Thyroid gland (tissue), 4 donors: ENCODE results near the gene PRAC1. TPM values are rescaled to one million over a fixed set of nuclear protein-coding genes. Genes with fewer than 3 reads are reported as not detected.

Source experiments
- DNase-seq, 2 donors: peaks; one replicate each; pipeline ENCODE4 v3.0.0-alpha.2; 2019
- H3K27ac ChIP-seq, 3 donors: fragments of 200-600 bp; sonication (generic); 1 replicate in 2 of 3; 2 replicates in 1 of 3; pipeline ENCODE4 v1.5.1; 2016 to 2019; ENCODE audit warnings: mild to moderate bottlenecking in 1 of 3, moderate library complexity in 1 of 3
- H3K27me3 ChIP-seq: fragments of 200-600 bp; sonication (generic); one replicate; pipeline ENCODE4 v1.5.1; 2019
- H3K36me3 ChIP-seq, 2 donors: fragments of 200-600 bp; sonication (generic); one replicate each; pipeline ENCODE4 v1.5.1; 2016 to 2019
- H3K4me1 ChIP-seq, 2 donors: fragments of 200-600 bp; sonication (generic); one replicate each; pipeline ENCODE4 v1.5.1; 2017 to 2019
- H3K4me3 ChIP-seq, 3 donors: fragments of 200-600 bp; sonication (generic); replicated peaks in 1 of 3; 1 replicate in 2 of 3; 2 replicates in 1 of 3; pipeline ENCODE4 v1.5.1; 2016; ENCODE audit warnings: mild to moderate bottlenecking in 1 of 3
- H3K9me3 ChIP-seq: fragments of 200-600 bp; sonication (generic); one replicate; pipeline ENCODE4 v1.5.1; 2017
- POLR2A ChIP-seq, 2 donors: fragments of 450-650 bp; IDR thresholded peaks; one replicate each; pipeline ENCODE4 v1.6.1; 2017; ENCODE audit warnings: antibody characterized with exemption in 2 of 2, mild to moderate bottlenecking in 2 of 2, moderate library complexity in 1 of 2
- WGBS, 2 donors: methylation state at CpG; one replicate each; pipeline ENCODE4 v1.1.5; 2017; 5-methylcytosine and 5-hydroxymethylcytosine counted together
- intact Hi-C: fragments of 100-400 bp; cut with DNase I; formaldehyde crosslinking; loops from one replicate; pipeline ENCODE4 v1.15.1; 2023
- total RNA-seq, 4 donors: library from RNA; depleted of rRNA; stranded (reverse); fragments of >200 nt; gene quantifications; one replicate each; pipeline ENCODE4 v1.2.3, GENCODE V29; 2016
- TF ChIP-seq, protein P1 (sequence below), 6 experiments: fragments of 200-600 bp in 3 of 6; fragments of 450-650 bp in 3 of 6; sonication (generic) in 3 of 6; IDR thresholded peaks; one replicate each; pipeline ENCODE4 v1.5.1; 2016 to 2019; ENCODE audit warnings: antibody characterized with exemption in 6 of 6, mild to moderate bottlenecking in 2 of 6, inconsistent platforms in 1 of 6, moderate library complexity in 1 of 6

PRAC1 gene
- total RNA-seq, 4 donors from 2014 or later: not detected

DNA sequence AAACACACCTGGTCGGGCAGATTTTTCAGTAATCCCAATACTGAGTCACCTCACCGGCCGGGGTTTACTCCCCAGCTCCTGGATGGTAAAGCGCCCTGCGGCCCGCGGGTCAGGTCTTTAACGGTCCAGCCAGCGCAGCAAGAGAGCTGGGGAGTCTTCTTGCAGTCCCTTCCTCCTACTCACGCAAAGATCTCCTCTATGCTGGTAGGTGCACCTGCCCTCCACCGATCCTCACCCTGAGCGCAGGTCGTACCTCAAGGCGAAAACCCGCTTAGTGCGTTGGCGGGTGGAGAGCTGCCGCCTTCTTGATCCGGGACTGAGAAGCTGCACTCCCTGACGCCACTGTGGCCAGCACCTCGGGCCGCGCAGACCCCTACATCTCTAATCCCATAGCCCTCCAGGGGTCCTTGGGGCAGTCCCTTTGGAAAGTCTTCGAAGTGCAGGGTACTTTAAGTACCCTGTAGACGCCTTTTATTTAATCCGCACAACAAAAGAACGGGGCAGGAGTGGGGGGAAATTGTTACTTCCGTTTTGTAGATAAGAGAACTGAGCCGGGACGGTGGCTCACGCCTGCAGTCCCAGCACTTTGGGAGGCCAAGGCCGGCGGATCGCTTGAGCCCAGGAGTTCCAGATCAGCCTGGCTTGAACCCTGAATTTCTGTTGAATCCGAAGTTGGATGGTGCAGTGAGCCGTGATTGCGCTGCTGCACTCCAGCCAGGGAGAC lies 16.6 kb upstream of the PRAC1 start:
- intact Hi-C loops: loop anchor here (10.0 kb wide), 1 partner anchor 256 kb away; the partner anchor contains the start of gene IGF2BP1
- H3K9me3 ChIP-seq: no peaks in the 10 kb centered on the region
- TF ChIP-seq, protein P1, sequence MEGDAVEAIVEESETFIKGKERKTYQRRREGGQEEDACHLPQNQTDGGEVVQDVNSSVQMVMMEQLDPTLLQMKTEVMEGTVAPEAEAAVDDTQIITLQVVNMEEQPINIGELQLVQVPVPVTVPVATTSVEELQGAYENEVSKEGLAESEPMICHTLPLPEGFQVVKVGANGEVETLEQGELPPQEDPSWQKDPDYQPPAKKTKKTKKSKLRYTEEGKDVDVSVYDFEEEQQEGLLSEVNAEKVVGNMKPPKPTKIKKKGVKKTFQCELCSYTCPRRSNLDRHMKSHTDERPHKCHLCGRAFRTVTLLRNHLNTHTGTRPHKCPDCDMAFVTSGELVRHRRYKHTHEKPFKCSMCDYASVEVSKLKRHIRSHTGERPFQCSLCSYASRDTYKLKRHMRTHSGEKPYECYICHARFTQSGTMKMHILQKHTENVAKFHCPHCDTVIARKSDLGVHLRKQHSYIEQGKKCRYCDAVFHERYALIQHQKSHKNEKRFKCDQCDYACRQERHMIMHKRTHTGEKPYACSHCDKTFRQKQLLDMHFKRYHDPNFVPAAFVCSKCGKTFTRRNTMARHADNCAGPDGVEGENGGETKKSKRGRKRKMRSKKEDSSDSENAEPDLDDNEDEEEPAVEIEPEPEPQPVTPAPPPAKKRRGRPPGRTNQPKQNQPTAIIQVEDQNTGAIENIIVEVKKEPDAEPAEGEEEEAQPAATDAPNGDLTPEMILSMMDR (IDR thresholded peaks at IDR 0.05): no peak
- TF ChIP-seq POLR2A (IDR thresholded peaks at IDR 0.05): no peak
- H3K4me3 ChIP-seq: no peak overlapping the region
- no peak overlapping the region for H3K27ac ChIP-seq
- no peak for DNase-seq
- H3K36me3 ChIP-seq: no peaks in the 10 kb centered on the region
- peaks cover 73% of the 10 kb centered on the region for H3K27me3 ChIP-seq
- 4 to 6% methylated on average over 37 of the region's 37 CpGs for WGBS, 2 donors
- no peaks in the 10 kb centered on the region for H3K4me1 ChIP-seq

DNA sequence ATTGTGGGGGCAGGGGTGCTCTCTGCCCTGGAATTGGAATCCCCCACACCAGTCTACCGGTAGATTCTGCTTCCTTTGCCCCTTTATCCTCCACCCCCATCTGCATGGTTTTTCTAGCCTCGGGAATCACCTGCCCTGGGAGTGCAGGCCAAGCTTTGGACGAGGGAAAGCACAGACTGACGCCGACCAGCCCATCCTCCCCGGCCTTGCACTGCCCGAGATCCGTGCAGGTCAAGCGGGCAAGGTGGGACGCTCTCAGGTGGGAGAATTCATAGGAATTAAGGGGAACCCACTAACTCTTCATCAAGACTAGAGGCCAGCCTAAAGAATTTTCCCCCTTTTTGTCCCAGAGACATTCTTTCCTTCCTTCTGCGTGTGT lies 16.1 kb upstream of the PRAC1 start:
- H3K4me1 ChIP-seq: peaks cover 0 to under 1% of the 10 kb centered on the region in 2 donors
- DNase-seq: no peak
- WGBS, 2 donors: 4 to 8% methylated on average over 11 of the region's 11 CpGs
- no peaks in the 10 kb centered on the region for H3K9me3 ChIP-seq
- no peak overlapping the region for H3K4me3 ChIP-seq
- H3K36me3 ChIP-seq: no peaks in the 10 kb centered on the region
- peaks cover 73% of the 10 kb centered on the region for H3K27me3 ChIP-seq
- TF ChIP-seq, protein P1 (IDR thresholded peaks at IDR 0.05): no peak
- no peak for TF ChIP-seq POLR2A (IDR thresholded peaks at IDR 0.05)
- H3K27ac ChIP-seq: no peak overlapping the region
- intact Hi-C loops: loop anchor here (10.0 kb wide), 1 partner anchor 256 kb away; the partner anchor contains the start of gene IGF2BP1

DNA sequence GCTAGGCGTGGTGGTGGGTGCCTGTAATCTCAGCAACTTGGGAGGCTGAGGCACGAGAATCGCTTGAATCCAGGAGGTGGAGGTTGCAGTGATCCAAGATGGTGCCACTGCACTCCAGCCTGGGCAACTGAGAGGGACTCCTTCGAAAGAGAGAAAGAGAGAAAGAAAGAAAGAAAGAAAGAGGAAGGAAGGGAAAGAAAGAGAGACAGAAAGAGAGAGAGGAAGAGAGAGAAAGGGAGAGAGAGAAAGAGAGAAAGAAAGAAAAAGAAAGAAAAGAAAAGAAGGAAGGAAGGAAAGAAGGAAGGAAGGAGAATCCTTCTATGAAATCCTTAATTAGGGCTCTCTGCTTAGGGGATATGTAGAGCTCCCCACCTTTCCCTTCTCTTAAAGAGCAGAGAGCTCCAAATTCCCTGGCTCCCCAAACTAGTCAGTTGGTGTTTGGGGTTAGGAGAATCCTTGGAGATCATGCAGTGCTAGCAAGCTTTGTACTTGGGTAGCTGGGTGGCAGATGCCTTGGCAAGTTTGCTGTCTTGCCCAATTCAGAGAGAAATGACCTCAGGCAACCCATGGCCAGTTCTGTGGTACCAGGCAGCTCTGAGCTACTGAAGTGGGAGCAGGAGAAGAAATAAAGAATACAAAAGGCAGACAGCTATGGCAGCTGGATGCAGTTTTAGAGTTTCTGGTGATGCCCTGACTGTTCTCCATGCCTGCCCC lies 15.2 kb upstream of the PRAC1 start:
- Histone ChIP-seq H3K36me3 (no peaks in the 10 kb centered on the region), H3K9me3 (no peaks in the 10 kb centered on the region), H3K27ac (no peak overlapping the region), H3K4me1 (peaks cover 3 to 4% of the 10 kb centered on the region in 2 donors), H3K4me3 (no peak overlapping the region), H3K27me3 (peaks cover 73% of the 10 kb centered on the region)
- 56 to 70% methylated on average over 4 of the region's 4 CpGs for WGBS, 2 donors
- TF ChIP-seq, protein P1 (IDR thresholded peaks at IDR 0.05): no peak
- TF ChIP-seq POLR2A (IDR thresholded peaks at IDR 0.05): no peak
- no peak for DNase-seq
- intact Hi-C loops: loop anchor here (10.0 kb wide), 1 partner anchor 257 kb away; the partner anchor contains the start of gene IGF2BP1

DNA sequence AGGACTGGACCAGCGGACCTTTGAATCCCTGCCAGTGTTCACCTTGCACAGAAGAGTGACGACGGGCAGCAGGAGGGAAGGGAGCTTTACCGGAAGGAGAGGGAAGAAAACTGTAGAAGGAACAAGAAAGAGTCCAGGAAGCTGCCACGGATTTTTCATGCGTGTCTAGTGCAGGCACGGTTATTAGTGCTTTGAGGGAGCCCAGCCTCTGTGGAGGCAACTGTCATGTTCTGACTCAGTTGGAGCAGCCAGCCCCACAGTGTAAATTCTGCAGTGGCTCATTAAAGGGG lies 12.7 kb upstream of the PRAC1 start:
- no peaks in the 10 kb centered on the region for H3K9me3 ChIP-seq
- intact Hi-C loops: loop anchor here (10.0 kb wide), 1 partner anchor 260 kb away; the partner anchor contains the start of gene IGF2BP1
- H3K4me1 ChIP-seq: peaks cover 3 to 4% of the 10 kb centered on the region in 2 donors
- no peak overlapping the region for H3K4me3 ChIP-seq
- no peaks in the 10 kb centered on the region for H3K36me3 ChIP-seq
- H3K27ac ChIP-seq: no peak overlapping the region
- WGBS, 2 donors: 6 to 9% methylated on average over 7 of the region's 7 CpGs
- peaks cover 65% of the 10 kb centered on the region for H3K27me3 ChIP-seq
- no peak for TF ChIP-seq POLR2A (IDR thresholded peaks at IDR 0.05)
- TF ChIP-seq, protein P1 (IDR thresholded peaks at IDR 0.05): no peak
- no peak for DNase-seq
